ENCODE data around the gene DVL3.

Gene DVL3

GRCh38 chr3:184176377-184177330 is 21.5 kb downstream of the DVL3 start:
- DNase-seq (ENCODE audit: low read depth in 2 of 2) = no peak

GRCh38 chr3:184177331-184177731 is 22.2 kb downstream of the DVL3 start:
- DNase-seq (ENCODE audit: low read depth in 2 of 2) = no peak

GRCh38 chr3:184177767-184178306 is 22.7 kb downstream of the DVL3 start:
- no peak for DNase-seq (ENCODE audit: low read depth in 2 of 2)

- DNase-seq (ENCODE audit: low read depth in 2 of 2) = no peak
Observed at GRCh38 chr3:184178521-184179138, 23.5 kb downstream of the DVL3 start.

GRCh38 chr3:184180165-184180564 is 25.0 kb downstream of the DVL3 start:
- DNase-seq (ENCODE audit: low read depth in 2 of 2) = no peak

GRCh38 chr3:184181596-184181995 is 26.4 kb downstream of the DVL3 start:
- no peak for DNase-seq (ENCODE audit: low read depth in 2 of 2)

- no peak for DNase-seq (ENCODE audit: low read depth in 2 of 2)
Observed at GRCh38 chr3:184183679-184184078, 28.5 kb downstream of the DVL3 start.

- DNase-seq (ENCODE audit: low read depth in 2 of 2) = no peak
Observed at GRCh38 chr3:184184546-184185230, 29.5 kb downstream of the DVL3 start.

GRCh38 chr3:184185461-184186183 is 30.4 kb downstream of the DVL3 start:
- DNase-seq (ENCODE audit: low read depth in 2 of 2) = peak; percentile 100

- no peak for DNase-seq (ENCODE audit: low read depth in 2 of 2)
Observed at GRCh38 chr3:184186184-184186901, 31.2 kb downstream of the DVL3 start, which contains the start of gene ABCF3. Gene ABCF3, plus strand, starts transcription at chr3:184186199. Its CDS starts 9 bp downstream, at chr3:184186208.

- no peak for DNase-seq (ENCODE audit: low read depth in 2 of 2)
Observed at GRCh38 chr3:184186902-184187207, 31.7 kb downstream of the DVL3 start.

GRCh38 chr3:184188080-184188479 is 32.9 kb downstream of the DVL3 start:
- no peak for DNase-seq (ENCODE audit: low read depth in 2 of 2)

- DNase-seq (ENCODE audit: low read depth in 2 of 2) = no peak
Observed at GRCh38 chr3:184189421-184189820, 34.2 kb downstream of the DVL3 start.

GRCh38 chr3:184192889-184193288 is 37.7 kb downstream of the DVL3 start:
- no peak for DNase-seq (ENCODE audit: low read depth in 2 of 2)

- DNase-seq (ENCODE audit: low read depth in 2 of 2) = no peak
Observed at GRCh38 chr3:184193991-184194539, 38.9 kb downstream of the DVL3 start.

- no peak for DNase-seq (ENCODE audit: low read depth in 2 of 2)
Observed at GRCh38 chr3:184196536-184196935, 41.4 kb downstream of the DVL3 start.

GRCh38 chr3:184198509-184198908 is 43.3 kb downstream of the DVL3 start:
- DNase-seq (ENCODE audit: low read depth in 2 of 2) = no peak

- no peak for DNase-seq (ENCODE audit: low read depth in 2 of 2)
Observed at GRCh38 chr3:184200825-184201224, 45.6 kb downstream of the DVL3 start.

- no peak for DNase-seq (ENCODE audit: low read depth in 2 of 2)
Observed at GRCh38 chr3:184203526-184203925, 48.3 kb downstream of the DVL3 start.

GRCh38 chr3:184209146-184209923 is 54.2 kb downstream of the DVL3 start:
- no peak for DNase-seq (ENCODE audit: low read depth in 2 of 2)

Data from stimulated activated CD8-positive, alpha-beta memory T cell treated with anti-CD3 and anti-CD28 coated beads, Interleukin-15, amount 100 ng/mL, for 48 hours (primary cell).